Fibroblast of villous mesenchyme (primary cell): ENCODE results near the gene HIC1. TPM values are rescaled to one million over a fixed set of nuclear protein-coding genes. Genes with fewer than 3 reads are reported as not detected.
A peak's percentile ranks its signal among the peaks of the same experiment; 100 is the strongest.

Experiments
- DNase-seq: peaks from one replicate; pipeline ENCODE4 v3.0.0-alpha.2; 2010; ENCODE audit warnings: low read depth
- H3K4me3 ChIP-seq: 2 replicates; pipeline ENCODE4 v1.5.1; 2011; ENCODE audit warnings: low read depth, mild to moderate bottlenecking, low read length
- CTCF ChIP-seq: IDR thresholded peaks from 2 replicates; pipeline ENCODE4 v1.5.1; 2012; ENCODE audit warnings: low read depth, mild to moderate bottlenecking, low read length; ENCODE audit not compliant: insufficient read depth
- total RNA-seq: library from RNA; depleted of rRNA; stranded (reverse); fragments of >200 nt; gene quantifications from 2 replicates; pipeline ENCODE4 v1.2.3, GENCODE V29; 2012

Gene HIC1
- total RNA-seq, 1 donor = 81.6 TPM

DNA sequence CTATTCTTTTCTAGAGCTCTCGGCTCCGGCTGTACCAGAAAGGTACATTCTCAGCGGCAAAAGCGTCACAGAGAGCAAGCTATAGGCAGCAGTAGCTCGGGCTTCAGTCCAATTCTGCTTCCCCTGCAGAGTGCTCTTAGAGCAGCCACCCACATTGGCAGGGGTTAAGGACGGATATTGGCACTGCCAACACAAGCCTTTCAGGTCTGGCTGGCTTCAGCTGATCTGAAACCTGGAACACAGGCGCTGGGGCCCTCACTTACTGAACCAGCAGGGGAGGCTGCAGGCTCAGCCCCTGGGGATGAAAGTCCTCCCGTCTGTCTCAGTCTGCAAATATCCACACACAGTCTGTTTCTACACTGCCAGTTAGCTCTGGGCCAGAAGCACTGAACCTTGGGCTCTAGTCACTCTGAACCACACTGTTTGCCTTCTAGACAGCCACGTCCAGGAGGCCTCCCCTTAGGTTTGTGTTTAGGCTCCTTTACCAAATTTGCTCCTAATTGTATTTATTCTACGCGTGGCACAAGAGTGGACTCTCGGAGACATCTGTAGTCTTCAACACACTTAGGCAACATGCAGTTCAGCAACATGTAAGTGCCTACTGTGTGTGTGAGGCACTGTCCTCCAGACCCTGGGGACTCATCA lies 40.1 kb downstream of the HIC1 start:
- DNase-seq = peak; percentile 79
- peak; percentile 85 for TF ChIP-seq CTCF
- no peak overlapping the region for H3K4me3 ChIP-seq

DNA sequence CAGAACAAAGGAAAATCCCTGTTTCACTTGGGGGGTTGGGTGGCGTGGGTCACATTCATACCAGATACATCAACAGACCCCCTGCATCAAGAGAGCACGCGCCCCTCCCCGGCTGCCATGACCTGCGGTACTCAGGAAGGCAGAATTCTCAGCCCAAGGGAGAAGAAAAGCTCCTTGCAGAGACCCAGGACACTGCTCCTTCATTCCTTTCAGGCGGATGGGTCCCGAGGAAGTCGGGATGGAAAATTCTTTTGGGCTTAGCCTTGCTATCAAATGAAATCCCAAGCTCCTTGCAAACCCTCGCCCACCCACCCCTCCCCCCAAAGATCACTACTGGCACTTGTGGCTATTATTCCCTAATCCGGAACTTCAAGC lies 40.6 kb downstream of the HIC1 start:
- H3K4me3 ChIP-seq = no peak overlapping the region
- no peak for DNase-seq
- TF ChIP-seq CTCF = no peak

- no peak overlapping the region for H3K4me3 ChIP-seq
- peak; percentile 56 for DNase-seq
- TF ChIP-seq CTCF = no peak
Measured at GRCh38 chr17:2101448-2102257, 46.8 kb downstream of the HIC1 start.

DNA sequence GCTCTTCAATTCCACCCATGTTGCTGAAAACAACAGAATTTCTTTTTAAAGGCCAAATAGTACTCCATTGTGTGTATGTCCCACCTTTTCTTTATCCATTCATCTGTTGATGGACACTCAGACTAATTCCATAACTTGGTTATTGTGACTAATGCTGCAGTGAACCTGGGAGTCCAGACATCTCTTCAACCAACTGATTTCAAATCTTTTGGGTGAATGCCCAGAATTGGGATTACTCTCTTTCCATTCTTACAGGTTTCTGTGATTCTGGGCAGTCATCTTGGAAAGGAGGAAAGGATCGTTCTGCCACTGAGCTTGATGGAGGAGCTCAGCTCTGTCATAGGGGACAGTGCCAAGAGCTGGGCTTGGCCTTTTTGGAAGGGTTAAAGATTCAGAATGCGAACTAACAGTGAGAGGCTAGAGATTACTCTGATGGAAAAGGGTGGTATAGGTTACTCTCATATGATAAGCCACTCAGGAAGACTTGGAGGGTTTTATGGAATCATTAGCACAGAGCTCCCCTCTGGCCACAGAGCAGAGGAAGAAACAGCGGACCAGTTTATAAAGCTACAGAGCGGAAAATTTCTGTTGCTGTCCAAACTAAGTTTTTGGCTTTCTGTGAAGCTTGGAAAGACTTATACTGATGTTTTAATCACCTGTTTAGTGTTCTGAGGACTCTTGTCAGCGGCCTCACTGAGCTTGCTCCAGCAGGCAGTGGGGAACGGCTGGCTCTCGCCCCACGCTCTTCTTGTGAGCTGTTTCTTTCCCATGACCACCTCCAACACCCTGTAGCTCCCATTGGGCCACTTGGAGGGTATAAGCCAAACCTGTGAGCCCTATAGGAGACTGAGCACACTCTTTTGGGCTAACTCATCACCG lies 48.3 kb downstream of the HIC1 start:
- no peak for TF ChIP-seq CTCF
- no peak overlapping the region for H3K4me3 ChIP-seq
- peak; percentile 88 for DNase-seq

- no peak overlapping the region for H3K4me3 ChIP-seq
- TF ChIP-seq CTCF = no peak
- no peak for DNase-seq
Measured at GRCh38 chr17:2105663-2106062, 50.8 kb downstream of the HIC1 start.

DNA sequence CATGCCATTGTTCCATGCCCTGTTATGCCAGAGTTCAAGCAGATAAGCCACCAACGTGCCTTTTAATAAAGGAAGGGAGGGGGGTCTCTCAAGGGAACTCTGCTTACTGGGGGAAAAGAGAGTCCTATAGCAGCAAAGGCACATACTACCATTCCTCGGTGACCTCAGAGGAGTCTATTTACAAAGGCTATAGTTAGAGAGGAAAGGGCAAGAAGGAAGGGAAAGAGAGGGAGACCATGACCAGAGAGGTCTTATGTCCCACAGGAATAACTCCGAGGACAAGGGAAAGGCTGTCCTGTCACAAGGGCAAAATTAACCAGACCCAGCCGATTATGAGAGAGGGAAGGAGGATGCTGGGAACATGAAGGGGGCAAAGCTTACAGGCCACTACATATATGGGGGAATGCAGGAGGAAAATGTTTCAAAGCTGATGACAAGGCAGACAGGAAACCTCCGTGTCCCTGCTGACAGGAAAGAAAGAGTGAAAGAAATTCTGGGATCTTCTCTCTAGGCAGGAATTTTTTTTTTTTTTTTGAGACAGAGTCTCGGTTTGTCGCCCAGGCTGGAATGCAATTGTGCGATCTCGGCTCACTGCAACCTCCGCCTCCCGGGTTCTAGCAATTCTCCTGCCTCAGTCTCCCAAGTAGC lies 51.5 kb downstream of the HIC1 start:
- H3K4me3 ChIP-seq = no peak overlapping the region
- no peak for TF ChIP-seq CTCF
- DNase-seq = no peak
